GM13977 (cell line): ENCODE results near the gene SIGLEC7.

Experiments
- DNase-seq: peaks from one replicate; pipeline ENCODE4 v3.0.0; 2012; ENCODE audit warnings: low spot score
- in situ Hi-C: fragments of 300-500 bp; cut with MboI; formaldehyde crosslinking; loops from one replicate; pipeline ENCODE4 v1.12.0; 2022; ENCODE audit warnings: low sequenced_read_pairs, low pct_unique_long_range_greater_than_20kb, mixed read lengths, inconsistent platforms; ENCODE audit not compliant: unreplicated experiment
- TF ChIP-seq, protein P1 (sequence below): IDR thresholded peaks from 2 replicates; pipeline ENCODE4 v1.5.1; 2012; ENCODE audit warnings: mild to moderate bottlenecking, control low read depth; ENCODE audit not compliant: insufficient read depth; ENCODE audit errors: extremely low read depth, missing control alignments

Gene SIGLEC7

DNA sequence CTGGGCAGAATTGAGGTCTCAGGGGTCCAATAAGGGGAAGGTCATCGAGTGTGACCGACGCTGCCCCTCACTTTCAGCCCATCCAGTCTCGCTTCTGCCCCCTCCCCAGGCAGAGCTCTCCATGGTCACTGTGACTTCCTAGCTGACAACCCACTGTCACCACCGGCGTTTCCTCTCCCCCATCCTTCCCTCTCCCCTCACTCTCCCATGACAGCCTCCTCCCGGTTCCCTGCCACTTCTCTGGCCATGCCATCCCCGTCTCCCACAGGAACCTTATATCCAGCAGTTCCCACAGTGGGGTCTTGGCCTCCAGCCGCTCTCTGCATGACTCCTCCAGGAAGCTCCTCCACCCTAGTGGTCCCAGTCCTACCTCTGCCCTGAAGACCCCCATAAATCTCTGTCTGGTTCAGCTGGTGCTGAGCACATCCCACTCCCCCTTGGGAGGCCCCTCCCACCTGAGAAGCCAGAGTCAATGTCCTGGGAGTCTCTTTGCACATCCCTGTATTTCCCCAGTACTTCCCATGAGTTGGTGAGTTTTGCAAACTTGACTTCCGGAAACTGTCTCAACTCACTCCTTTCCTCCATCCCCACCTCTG is 58.1 kb downstream of the SIGLEC7 start:
- in situ Hi-C loops = no loop called here
- TF ChIP-seq, protein P1, sequence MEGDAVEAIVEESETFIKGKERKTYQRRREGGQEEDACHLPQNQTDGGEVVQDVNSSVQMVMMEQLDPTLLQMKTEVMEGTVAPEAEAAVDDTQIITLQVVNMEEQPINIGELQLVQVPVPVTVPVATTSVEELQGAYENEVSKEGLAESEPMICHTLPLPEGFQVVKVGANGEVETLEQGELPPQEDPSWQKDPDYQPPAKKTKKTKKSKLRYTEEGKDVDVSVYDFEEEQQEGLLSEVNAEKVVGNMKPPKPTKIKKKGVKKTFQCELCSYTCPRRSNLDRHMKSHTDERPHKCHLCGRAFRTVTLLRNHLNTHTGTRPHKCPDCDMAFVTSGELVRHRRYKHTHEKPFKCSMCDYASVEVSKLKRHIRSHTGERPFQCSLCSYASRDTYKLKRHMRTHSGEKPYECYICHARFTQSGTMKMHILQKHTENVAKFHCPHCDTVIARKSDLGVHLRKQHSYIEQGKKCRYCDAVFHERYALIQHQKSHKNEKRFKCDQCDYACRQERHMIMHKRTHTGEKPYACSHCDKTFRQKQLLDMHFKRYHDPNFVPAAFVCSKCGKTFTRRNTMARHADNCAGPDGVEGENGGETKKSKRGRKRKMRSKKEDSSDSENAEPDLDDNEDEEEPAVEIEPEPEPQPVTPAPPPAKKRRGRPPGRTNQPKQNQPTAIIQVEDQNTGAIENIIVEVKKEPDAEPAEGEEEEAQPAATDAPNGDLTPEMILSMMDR = no peak
- DNase-seq = no peak

DNA sequence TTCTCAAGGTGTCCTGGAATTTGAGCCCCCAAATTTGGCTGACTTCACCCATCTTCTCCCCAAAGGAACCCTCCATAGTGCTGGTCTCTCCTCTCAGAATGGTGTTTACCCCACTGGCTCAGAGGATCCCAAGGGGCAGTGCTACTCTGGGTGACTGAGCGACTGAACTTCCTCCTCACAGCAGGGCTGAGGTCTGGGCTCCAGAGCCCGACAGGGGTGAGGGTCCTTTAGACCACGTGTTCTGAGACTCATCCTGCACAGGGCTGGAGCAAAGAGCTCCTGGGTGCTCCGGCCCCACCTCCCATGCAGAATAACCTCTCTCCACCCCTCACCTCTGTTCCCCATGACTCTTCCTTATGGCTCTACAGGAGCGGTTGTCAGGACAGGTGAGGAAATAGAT is 59.6 kb downstream of the SIGLEC7 start:
- in situ Hi-C loops = no loop called here
- TF ChIP-seq, protein P1 = no peak
- DNase-seq = no peak
